OCI-LY3 (cell line): Measurements from ENCODE around the gene VEGFC.

Source experiments
- H2AFZ ChIP-seq: fragments of 200-600, 300-600 bp; shearing (Covaris generic); 2 replicates; pipeline ENCODE4 v1.6.0; 2014; ENCODE audit warnings: antibody characterized with exemption, low read depth, low read length
- H3K27ac ChIP-seq: fragments of 200-600, 300-600 bp; sonication (generic); 2 replicates; pipeline ENCODE4 v1.5.1; 2014; ENCODE audit warnings: mild to moderate bottlenecking, low read length, moderate library complexity, mixed read lengths
- H3K27me3 ChIP-seq: fragments of 200-600, 300-600 bp; sonication (generic); 2 replicates; pipeline ENCODE4 v1.6.1; 2014; ENCODE audit warnings: low read depth, low read length, mixed read lengths
- H3K36me3 ChIP-seq: fragments of 200-600, 300-600 bp; sonication (generic); replicated peaks from 2 replicates; pipeline ENCODE3; 2014; ENCODE audit warnings: low read depth, low read length, mixed read lengths
- H3K4me1 ChIP-seq: fragments of 300-600, 200-600 bp; sonication (generic); 2 replicates; pipeline ENCODE4 v1.6.1; 2014; ENCODE audit warnings: low read length, mixed read lengths
- H3K4me2 ChIP-seq: fragments of 200-600, 300-600 bp; sonication (generic); 2 replicates; pipeline ENCODE4 v1.6.1; 2014; ENCODE audit warnings: low read length, mixed read lengths
- H3K4me3 ChIP-seq: fragments of 300-600, 200-600 bp; sonication (generic); 2 replicates; pipeline ENCODE4 v1.5.1; 2014; ENCODE audit warnings: antibody characterized with exemption, mild to moderate bottlenecking, low read length, moderate library complexity
- H3K79me2 ChIP-seq: fragments of 300-600, 200-600 bp; shearing (Covaris generic); 2 replicates; pipeline ENCODE4 v1.6.1; 2014; ENCODE audit warnings: mild to moderate bottlenecking, low read length, mixed read lengths
- H3K9ac ChIP-seq: fragments of 300-600, 200-600 bp; shearing (Covaris generic); 2 replicates; pipeline ENCODE4 v1.6.0; 2014; ENCODE audit warnings: mild to moderate bottlenecking, low read length, moderate library complexity
- H3K9me3 ChIP-seq: fragments of 200-600, 300-600 bp; shearing (Covaris generic); 2 replicates; pipeline ENCODE4 v1.6.1; 2014; ENCODE audit warnings: low read length, mixed read lengths; ENCODE audit not compliant: insufficient read depth
- H4K20me1 ChIP-seq: fragments of 200-600, 300-600 bp; sonication (generic); 2 replicates; pipeline ENCODE4 v1.6.1; 2016; ENCODE audit warnings: low read length, mixed read lengths; ENCODE audit not compliant: insufficient read depth
- EZH2phosphoT487 ChIP-seq: fragments of 200-600 bp; shearing (Covaris generic); IDR thresholded peaks from 2 replicates; pipeline ENCODE4 v1.6.1; 2018; ENCODE audit warnings: antibody characterized with exemption, mixed run types, low read depth
- TF ChIP-seq, protein P1 (sequence below): fragments of 200-600, 300-600 bp; sonication (generic); IDR thresholded peaks from 2 replicates; pipeline ENCODE4 v1.5.1; 2014; ENCODE audit warnings: antibody characterized with exemption, low read length, low read depth

Gene VEGFC

DNA sequence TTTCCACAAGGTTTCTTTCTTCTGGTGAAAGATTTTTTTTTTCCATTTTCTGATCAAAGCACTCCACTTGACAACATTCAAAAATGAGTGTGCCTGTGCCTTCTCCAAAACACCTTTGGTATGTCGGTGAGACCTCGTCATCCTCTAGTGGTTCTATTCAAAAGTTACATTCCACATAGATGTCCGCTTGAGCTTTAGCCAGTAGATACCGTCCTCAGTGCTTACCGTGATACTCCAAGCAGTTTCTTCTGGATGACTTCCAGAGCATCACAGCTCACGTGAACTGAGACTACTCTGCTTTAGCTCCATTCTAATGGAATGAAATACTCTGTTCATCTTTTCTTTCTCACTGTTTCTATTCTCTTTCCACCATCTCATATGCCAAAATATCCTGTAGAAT is 38.2 kb upstream of the VEGFC start:
- H3K36me3 ChIP-seq: no peaks in the 10 kb centered on the region
- H4K20me1 ChIP-seq: no peaks in the 10 kb centered on the region
- TF ChIP-seq EZH2phosphoT487: no peak
- TF ChIP-seq, protein P1, sequence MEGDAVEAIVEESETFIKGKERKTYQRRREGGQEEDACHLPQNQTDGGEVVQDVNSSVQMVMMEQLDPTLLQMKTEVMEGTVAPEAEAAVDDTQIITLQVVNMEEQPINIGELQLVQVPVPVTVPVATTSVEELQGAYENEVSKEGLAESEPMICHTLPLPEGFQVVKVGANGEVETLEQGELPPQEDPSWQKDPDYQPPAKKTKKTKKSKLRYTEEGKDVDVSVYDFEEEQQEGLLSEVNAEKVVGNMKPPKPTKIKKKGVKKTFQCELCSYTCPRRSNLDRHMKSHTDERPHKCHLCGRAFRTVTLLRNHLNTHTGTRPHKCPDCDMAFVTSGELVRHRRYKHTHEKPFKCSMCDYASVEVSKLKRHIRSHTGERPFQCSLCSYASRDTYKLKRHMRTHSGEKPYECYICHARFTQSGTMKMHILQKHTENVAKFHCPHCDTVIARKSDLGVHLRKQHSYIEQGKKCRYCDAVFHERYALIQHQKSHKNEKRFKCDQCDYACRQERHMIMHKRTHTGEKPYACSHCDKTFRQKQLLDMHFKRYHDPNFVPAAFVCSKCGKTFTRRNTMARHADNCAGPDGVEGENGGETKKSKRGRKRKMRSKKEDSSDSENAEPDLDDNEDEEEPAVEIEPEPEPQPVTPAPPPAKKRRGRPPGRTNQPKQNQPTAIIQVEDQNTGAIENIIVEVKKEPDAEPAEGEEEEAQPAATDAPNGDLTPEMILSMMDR: no peak
- no peaks in the 10 kb centered on the region for H3K27me3 ChIP-seq
- H2AFZ ChIP-seq: no peak overlapping the region
- H3K4me3 ChIP-seq: no peak overlapping the region
- no peaks in the 10 kb centered on the region for H3K4me1 ChIP-seq
- H3K9me3 ChIP-seq: no peaks in the 10 kb centered on the region
- no peak overlapping the region for H3K4me2 ChIP-seq
- H3K27ac ChIP-seq: no peak overlapping the region
- no peaks in the 10 kb centered on the region for H3K79me2 ChIP-seq
- H3K9ac ChIP-seq: no peak overlapping the region

DNA sequence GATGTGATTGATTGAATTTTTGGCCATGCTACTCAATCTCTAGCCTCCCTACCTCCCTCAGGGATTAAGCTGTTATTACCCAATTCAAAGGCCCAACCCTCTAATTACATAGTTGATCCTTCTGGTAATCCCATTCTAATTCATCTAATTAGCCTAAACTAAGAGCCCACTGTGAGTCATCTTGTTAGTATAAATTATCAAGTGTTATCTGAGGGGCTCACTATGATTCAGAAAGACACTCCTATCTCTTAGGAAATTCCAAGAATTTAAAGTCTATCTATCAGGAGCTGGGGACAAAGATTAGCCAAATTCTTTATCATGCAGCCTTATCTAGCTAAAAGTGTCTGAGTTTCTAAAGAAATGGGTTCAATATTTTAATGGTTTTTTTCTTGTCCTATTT is 32.9 kb upstream of the VEGFC start:
- no peak overlapping the region for H3K4me3 ChIP-seq
- no peak overlapping the region for H3K27ac ChIP-seq
- H2AFZ ChIP-seq: no peak overlapping the region
- H3K9ac ChIP-seq: no peak overlapping the region
- H3K4me1 ChIP-seq: no peaks in the 10 kb centered on the region
- no peak overlapping the region for H3K4me2 ChIP-seq
- TF ChIP-seq, protein P1: no peak
- TF ChIP-seq EZH2phosphoT487: no peak
- no peaks in the 10 kb centered on the region for H3K9me3 ChIP-seq
- H4K20me1 ChIP-seq: no peaks in the 10 kb centered on the region
- no peaks in the 10 kb centered on the region for H3K36me3 ChIP-seq
- H3K79me2 ChIP-seq: no peaks in the 10 kb centered on the region
- H3K27me3 ChIP-seq: no peaks in the 10 kb centered on the region

- H3K36me3 ChIP-seq: no peaks in the 10 kb centered on the region
Measured at GRCh38 chr4:176824645-176825366, 32.1 kb upstream of the VEGFC start.

DNA sequence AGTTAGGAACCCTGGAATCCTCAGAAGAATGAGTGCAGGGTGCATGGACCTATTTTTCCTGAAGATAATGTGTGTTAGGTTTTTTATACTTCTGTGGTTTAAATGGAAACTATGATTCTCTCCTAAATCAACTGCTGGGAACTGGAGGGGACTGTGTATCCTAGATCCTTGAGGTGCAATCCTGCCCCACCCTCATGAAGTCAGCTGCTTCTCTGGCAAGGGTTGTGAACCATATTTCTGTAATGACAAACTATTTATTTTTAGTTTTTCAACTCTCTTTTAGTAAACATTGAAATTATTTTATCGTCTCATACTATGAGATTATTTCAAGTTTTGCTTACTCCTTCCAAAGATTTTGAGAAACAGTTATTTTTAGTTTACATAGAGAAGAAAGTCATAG is 25.8 kb upstream of the VEGFC start:
- Histone ChIP-seq H3K4me3 (no peak overlapping the region), H3K9me3 (no peaks in the 10 kb centered on the region), H3K4me2 (no peak overlapping the region), H3K9ac (no peak overlapping the region), H3K27me3 (no peaks in the 10 kb centered on the region), H3K4me1 (peaks cover 8% of the 10 kb centered on the region), H3K27ac (no peak overlapping the region), H3K79me2 (no peaks in the 10 kb centered on the region), H3K36me3 (no peaks in the 10 kb centered on the region), H2AFZ (no peak overlapping the region), H4K20me1 (no peaks in the 10 kb centered on the region)
- TF ChIP-seq EZH2phosphoT487: no peak
- TF ChIP-seq, protein P1: no peak

More at GRCh38 chr4:176824645-176825366, 32.1 kb upstream of the VEGFC start:
- Histone ChIP-seq H3K4me1 (no peaks in the 10 kb centered on the region), H3K27me3 (no peaks in the 10 kb centered on the region), H3K4me2 (no peak overlapping the region), H3K9me3 (no peaks in the 10 kb centered on the region), H4K20me1 (no peaks in the 10 kb centered on the region), H3K79me2 (no peaks in the 10 kb centered on the region), H3K9ac (no peak overlapping the region), H2AFZ (no peak overlapping the region), H3K4me3 (no peak overlapping the region), H3K27ac (no peak overlapping the region)
- no peak for TF ChIP-seq EZH2phosphoT487
- TF ChIP-seq, protein P1: no peak
